HG02852 (cell line): ENCODE measurements around the gene CS.
A peak's percentile ranks its signal among the peaks of the same experiment; 100 is the strongest.

Experiments used
- ATAC-seq: cut with Tn5 transposase; IDR thresholded peaks from one replicate; pipeline ENCODE4 v1.9.1; 2021; ENCODE audit warnings: mild to moderate bottlenecking, moderate library complexity; ENCODE audit not compliant: unreplicated experiment

The CS gene

DNA sequence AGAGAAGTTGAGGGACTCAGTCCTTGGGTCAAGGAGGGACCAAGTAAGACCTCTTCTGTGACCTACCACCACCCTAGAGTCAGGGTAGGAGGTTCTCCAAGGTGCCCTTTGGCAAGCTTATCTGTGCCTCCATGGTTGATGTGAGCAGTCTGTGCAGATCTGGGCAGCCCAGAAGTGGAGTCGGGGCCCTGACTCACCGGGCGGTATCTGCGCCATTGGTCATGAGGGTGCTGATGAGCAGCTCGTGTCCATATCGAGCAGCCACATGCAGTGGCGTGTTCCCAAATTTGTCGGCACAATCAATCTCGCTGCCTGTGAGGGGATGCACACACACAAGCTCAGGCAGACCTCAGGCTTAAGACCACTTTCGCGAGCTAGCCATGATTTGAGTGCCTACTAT, 47.0 kb downstream of the CS start:
- no peak for ATAC-seq

DNA sequence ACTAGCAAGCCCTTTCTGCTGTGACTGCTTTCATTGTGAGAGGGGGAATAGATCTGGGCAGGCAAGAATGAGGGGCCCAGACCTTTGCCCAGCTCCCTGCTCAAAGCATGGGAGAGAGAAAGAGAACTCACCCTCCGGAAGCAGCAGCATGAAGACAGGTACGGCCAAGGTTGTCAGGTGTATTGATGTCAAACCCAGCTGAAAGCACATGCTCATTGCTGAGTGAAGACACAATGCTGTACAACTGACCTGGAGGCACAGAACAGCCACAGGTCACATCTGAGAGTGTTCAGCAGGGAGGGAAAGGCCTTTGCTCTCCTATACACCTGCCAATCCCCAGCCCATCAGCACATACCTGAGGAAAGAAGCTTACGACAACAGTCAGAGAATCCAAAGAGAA, 47.5 kb downstream of the CS start:
- ATAC-seq, result no peak

DNA sequence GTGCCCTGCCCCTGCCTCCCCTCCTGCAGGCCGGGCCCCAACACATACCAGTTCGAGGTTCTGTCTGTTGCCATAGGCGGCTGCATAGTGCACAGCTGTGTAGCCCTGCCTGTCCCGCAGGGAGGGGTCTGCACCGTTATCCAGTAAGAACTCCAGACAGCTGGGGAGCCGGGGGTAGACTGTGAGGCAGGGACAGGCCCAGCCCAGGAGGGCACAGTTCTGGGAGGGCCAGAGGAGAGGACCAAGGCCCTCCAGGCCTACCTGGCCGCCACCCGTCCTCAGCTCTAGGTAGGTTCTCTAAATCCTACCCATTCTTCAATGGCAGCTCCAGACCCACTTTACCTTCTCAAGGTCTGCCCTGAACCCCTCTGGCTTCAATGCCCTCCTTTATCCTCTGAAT, 51.4 kb downstream of the CS start:
- no peak for ATAC-seq

DNA sequence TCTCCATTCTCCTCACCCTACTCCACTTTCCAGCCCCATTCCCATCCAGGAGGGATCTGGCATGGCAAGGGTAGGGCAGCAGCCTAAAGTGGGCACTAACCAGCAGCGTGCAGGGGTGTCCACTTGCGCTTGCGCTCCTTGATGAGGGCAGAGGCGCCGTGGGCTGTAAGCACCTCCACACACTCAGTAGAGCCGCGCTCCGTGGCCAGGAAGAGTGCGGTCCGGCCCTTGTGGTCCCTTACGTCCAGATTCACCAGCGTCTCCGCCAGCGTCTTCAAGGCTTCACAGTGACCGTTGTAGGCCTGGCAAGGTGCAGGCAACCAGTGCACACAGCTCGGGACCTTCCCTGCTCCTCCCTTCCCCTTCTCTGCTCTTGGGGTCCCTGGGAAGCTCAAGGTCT, 52.2 kb downstream of the CS start:
- no peak for ATAC-seq

DNA sequence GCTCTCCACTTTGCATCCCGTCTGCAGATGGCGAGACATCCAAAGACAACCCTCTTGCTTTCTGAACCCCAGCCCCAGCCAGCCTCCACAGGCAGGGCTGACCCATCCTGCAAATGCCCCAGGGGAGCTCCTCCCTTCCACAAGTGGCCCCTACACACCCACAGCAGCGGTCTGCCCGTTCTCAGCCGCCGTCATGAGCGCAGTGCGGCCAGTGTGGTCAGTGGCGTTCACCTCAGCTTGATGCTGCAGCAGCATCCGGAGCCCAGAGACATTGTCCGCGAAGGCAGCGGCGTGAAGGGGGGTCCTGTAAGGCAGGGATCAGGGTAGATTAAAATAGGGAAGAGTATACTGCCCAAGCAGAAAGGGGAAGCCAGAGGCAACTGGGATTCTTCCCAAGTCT, 55.6 kb downstream of the CS start:
- no peak for ATAC-seq

DNA sequence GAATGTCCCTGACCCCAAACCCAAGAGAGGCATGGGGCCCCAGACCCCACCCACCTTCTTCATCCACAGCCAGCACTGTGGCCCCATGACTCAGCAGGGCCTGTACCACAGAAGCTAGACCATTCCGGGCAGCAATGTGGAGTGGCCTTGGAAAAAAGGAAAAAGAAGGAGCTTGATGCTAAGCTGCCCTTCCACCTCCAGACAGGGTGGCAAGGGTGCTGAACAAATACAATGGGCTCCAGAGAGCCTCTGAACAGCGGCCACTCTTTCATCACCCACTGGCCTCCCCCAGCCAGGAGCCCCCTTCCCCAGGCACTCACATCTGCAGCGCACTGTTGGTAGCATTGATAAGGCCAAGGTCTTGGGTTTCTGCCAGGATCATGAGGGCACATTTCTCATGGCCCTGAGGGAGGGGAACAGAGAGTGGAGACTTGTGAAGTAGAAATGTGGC, 56.4 kb downstream of the CS start:
- no peak for ATAC-seq

DNA sequence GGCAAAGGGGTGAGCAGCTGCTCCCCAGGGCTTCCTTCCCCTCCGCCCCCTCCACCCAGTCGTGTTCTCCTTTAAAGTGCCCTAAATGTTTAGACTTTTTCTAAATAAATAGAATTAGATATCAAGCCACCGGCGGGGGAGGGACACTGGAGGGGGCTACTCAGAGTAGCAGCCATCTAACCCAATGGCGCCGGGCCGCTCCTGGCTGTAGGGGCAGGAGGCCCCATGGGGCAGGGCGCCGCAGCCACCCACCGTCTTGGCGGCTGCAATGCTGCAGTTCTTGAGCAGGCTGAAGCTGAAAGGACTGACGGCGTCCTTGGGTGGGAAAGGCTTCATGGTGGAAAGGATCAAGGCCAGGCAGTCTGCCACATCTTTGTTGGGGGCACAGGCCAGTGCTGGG, 57.1 kb downstream of the CS start:
- ATAC-seq, result no peak

DNA sequence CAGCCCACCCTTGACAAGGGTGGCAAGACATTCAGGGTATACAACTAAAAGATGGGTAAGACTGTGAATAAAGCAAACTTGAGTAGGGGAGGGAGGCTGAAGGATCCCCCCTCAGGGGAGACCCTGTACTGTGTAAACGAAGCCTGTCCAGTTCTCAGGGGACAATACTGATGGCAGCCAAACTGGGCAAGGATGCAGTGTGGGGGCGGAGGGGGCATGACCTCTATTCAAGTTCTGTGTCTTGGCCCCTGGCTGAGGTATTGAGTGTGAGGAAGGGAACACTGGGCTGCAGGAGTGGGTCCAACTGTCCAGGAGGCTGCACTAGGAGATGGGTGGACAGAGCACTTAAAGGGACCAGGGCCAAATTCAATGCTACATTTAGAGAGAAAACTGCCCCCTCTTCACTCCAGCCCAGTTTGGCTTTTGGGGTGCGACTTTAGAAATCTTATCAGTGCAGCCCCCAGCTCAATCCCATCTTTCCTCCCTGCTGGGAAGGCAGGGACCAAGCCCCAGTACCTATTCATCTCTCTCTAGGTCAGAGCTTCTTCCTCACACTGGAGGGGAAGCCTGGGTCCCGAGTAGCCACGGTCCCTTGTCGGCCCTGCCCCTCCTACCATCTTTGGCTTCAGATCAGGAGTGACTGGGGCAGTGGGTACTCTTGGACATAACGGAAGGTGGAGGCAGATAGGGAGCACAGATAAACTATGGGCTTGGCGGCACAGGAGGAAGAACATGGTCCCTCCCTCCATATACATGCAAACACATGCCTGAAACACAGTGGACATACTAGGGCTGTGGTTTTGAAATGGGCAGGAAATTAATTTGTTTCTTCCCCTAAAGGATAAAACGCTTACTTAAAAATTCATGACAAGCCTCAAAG, 58.5 kb downstream of the CS start:
- ATAC-seq, result no peak

DNA sequence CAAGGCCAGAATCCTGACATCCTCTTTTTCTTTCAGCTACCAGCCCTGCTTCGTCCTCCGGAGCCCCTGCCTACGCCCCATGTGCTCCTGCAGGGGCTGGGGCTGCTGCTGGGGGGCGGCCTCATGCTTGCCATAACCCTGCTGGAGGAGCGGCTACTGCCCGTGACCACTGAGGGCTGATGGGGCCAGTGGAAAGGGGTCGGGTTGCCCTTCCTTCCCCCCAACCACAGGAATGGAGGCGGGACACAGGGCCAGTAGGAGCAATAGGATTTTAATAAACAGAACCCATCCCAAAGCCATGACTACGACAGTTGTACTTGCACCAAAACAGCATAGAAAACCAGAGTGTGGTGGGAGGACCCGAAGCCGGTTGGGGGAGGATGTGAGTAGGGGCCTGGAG, 62.6 kb downstream of the CS start:
- no peak for ATAC-seq

DNA sequence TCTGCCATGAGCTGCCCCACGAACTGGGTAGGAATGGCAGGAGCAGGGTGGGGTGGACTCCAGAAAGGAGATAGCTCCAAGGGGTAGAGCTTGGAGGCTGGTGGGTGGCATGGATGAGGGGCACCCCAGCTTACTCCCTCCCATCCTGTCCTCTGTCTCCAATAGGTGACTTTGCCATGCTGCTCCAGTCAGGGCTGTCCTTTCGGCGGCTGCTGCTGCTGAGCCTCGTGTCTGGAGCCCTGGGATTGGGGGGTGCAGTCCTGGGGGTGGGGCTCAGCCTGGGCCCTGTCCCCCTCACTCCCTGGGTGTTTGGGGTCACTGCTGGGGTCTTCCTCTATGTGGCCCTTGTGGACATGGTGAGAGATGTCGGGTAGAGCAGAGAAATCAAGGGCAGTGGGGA, 63.1 kb downstream of the CS start:
- ATAC-seq, result no peak

DNA sequence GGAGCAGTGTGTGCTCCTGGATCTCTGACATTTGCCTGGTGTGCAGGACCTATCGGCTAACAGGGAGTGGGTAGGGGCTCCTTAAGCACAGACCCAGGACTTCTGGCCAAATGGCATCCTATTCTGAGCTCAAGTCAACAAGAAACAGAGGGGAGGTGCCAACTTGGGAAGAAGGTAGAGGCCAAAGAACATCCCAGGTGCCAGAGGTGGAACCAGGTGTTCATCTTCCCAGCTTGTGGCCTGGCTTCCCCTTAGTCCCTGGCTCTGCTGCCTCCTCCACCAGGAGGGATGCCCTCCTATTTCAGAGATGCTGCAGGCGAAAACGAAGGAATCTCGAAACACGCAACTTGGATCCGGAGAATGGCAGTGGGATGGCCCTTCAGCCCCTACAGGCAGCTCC, 64.0 kb downstream of the CS start:
- no peak for ATAC-seq

DNA sequence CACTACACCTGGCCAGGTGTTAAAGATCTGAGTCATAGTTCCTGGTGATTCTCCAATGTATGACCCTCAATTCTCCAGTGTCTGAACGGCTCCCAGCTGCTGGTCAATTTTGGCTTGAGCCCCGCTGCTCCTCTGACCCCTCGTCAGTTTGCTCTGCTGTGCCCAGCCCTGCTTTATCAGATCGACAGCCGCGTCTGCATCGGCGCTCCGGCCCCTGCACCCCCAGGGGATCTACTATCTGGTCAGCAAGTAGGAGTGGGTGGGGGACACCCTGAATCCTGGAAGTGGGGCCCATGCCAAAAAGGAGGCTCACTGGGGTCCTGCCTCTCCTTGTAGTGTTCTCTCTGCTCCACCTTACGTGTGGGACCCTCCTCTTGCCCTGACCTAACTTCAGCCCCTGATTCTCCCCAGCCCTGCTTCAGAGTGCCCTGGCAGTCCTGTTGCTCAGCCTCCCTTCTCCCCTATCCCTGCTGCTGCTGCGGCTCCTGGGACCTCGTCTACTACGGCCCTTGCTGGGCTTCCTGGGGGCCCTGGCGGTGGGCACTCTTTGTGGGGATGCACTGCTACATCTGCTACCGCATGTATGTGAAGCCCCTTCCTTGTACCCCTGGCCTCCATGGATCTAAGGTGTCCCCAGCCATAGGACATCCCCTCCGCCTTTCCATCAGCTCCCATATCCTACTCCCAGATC, 65.2 kb downstream of the CS start:
- ATAC-seq, result no peak

DNA sequence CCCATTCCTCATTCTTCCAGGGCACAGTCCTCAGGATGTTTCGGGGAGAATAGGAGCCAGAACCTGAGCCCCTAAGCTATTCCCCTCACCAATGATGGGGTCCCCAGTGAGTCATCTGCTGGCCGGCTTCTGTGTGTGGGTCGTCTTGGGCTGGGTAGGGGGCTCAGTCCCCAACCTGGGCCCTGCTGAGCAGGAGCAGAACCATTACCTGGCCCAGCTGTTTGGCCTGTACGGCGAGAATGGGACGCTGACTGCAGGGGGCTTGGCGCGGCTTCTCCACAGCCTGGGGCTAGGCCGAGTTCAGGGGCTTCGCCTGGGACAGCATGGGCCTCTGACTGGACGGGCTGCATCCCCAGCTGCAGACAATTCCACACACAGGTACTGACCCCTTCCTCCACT, 68.9 kb downstream of the CS start:
- ATAC-seq, result no peak

DNA sequence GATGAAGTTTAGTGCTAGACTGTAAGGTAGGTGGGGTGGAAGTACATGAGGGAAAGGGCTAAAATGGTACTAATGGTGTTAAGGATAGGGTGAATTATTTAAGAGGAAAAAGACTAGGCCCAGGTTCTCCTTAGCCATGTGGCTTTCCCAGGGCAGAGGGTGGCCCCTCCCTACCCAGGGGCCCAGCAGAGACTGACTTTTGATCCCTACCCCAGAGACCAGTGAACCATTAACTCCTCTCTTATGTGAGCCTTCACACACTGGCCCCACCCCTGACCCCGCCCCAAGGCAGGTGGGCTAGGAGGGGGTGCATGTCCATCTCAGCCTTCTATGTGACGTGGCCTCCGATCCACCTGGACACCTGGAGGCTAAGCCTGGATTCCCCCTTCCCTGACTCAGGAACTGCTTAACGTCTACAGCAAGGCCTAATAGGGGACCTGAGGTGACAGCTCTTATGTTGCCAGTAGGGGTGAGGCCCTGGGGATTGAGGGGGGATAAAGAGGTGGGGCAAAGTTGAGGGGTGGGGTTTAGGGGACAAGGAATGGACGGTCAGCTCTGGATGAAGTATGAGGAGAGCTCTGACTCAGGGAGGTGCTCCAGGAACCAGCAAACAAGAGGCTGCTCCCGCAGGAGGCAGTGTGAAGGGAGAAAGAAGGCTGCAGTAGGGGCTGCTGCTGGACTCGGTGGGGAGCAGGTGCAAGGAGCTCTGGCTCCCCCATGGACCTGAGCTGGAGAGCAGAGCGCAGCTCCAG, 69.5 kb downstream of the CS start:
- ATAC-seq, result no peak

DNA sequence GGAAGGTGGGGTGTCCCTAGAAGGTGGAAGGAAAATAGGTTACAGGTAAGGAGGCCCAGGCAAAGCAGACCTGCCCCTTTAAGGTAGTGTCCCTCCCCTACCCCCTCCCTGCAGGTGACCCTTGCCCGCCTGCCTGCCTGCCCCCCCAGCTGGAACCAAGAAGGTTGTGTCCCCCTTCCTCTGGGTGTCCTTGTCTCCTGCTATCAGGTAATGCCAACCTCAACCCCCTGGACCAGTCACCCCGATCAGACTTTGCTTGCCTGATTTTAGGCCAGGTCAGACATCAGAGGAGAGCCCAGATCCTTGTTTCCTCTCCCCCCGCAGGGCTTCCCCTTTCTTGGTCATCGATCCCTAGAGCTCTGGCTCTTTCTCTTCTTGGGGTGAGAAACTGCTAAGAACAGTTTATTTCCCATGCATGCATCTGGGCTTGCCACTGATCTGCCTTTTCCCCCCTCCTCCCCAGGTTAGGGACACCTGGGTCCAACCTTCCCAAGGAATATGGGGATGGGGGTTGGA, 70.2 kb downstream of the CS start, which contains the start of gene SLC39A5:
Gene SLC39A5 (plus strand): TSS at position 136 of the 516 bp plus-strand sequence. CDS start 1,224 bp downstream, outside the sequence.
- ATAC-seq, result no peak

DNA sequence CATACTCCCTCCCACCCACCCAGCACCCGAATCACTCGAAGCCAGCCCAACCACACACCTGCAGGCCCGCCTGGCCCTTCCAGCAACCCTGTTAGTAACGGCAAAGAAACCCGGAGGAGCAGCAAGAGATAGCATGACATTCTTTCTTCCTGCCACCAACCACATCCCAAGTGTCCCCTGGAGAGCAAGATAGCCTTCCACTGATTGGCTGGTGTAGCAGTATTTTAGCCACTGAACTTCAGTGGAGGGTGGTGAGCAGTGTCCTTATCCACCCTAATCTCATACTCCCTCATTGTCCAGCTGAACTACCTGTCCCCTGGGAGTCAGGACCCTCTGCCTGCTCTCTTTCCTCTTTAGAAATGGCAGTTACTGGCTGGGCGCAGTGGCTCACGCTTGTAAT, 71.0 kb downstream of the CS start:
- no peak for ATAC-seq

DNA sequence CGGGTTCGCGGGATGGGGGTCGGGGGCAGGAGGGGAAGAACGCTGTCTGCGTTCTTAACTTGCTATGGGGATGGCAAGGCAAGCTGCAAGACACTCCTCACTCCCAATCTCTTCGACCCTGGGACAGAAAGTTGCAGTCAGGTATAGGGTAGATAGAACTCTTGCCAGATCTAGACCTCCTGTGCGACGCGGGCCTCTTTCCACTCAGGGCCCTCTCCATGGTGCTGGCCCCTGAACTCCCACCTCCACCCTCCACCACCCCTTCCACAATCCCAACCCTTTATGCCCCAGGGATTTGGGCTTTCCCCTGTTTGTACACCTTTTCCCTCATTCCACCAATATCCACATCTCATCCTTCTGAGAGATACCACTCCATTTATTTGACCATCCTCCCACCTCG, 75.2 kb downstream of the CS start:
- ATAC-seq, result no peak

DNA sequence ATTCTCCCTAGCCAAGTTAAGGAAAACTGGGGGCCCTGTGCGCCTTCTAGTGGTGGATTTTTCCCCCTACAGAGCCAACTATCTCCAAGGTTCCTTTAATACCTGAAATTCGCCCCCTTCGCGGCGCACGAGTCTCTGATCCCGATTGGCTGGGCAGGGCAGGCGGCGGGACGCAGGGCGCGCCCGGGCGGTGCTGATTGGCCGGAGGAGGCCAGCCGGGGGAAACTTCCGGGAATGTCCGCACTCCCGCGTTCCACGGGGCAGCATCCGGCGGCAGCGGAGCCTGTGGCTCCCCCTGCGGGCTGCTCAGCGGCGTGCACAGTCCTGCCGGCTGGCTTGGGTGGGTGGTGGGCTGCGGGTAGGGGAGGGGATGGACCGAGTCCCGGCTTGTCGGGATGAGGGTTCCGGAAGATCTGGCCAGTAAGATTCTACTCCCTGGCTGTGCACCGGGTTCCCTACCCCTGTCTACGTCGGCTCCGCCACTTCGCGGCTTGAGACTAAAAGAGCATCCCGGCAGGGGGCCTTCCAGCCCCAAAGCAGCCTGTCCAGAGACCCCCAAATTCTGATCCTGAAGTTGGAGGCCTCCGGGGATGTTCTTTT, 75.9 kb downstream of the CS start, which contains the start of gene NABP2:
Gene NABP2 (plus strand): TSS at position 241 of the 600 bp plus-strand sequence. CDS start 515 bp downstream, outside the sequence.
- ATAC-seq, result peak; percentile 72

DNA sequence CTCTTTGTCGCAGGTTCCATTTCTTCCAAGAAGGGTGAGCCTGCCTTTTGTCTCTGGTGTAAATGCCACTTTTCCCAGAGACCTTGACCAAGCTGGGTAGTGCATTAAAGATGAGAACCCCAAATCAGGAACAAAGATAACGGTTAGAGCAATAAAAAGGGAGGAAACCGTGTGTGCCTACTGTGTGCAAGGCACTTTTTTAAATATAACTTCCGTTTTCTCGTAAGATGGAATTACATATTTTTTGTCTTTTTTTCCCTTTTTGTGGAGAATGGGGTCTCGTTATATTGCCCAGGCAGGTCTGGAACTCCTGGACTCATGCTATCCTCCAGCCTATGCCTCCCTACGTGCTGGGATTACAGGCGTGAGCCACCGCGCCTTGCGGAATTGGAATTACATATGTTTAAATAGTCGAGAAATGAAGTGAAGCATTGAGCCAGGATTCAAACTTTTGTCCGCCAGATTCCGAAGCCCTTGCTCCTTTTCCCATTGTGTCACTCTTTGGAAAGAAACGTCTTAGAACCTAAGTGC, 76.5 kb downstream of the CS start:
- ATAC-seq, result no peak

DNA sequence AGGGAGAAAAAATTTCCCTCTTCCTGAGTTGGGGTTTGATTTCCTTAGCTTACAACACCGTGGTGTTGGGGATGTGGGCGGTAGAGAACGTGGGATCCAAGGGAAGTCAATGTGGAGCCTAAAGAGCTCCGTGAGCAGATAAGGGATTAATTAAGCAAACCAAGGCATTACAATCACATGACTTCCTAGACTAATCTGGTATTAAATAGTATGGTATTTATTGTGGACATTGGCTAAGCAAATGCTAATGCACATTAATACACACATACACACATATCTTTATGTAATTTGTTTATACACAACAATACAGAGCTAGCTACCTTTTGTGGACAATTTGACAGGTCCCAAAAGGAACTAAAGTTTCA, 77.6 kb downstream of the CS start:
- ATAC-seq, result no peak
